ENCODE data around the gene ATP2C1. TPM values are rescaled to one million over a fixed set of nuclear protein-coding genes. Genes with fewer than 3 reads are reported as not detected.

ATP2C1 gene
- total and polyA plus RNA-seq, 9 of the 15 experiments (the other 6 are each of a cell fraction or from before 2014, with no cell fraction given), result 10.0 to 53.5 (median 27.9) TPM

- peak; percentile 71; the same call in 1 of the 2 replicates for TF ChIP-seq REST (IDR thresholded peaks at IDR 0.05; ENCODE audit: borderline replicate concordance)
- TF ChIP-seq REST (CRISPR knock-in tag; IDR thresholded peaks at IDR 0.05; ENCODE audit: low read depth), result no peak
- no peak for TF ChIP-seq CREBBP (IDR thresholded peaks at IDR 0.05; ENCODE audit: low read depth, low read length)
- no peak for TF ChIP-seq MBD2 (IDR thresholded peaks at IDR 0.05; ENCODE audit: borderline replicate concordance, low read depth)
- no peak for TF ChIP-seq CBX5 (IDR thresholded peaks at IDR 0.05; ENCODE audit: borderline replicate concordance, low read depth)
- peak; percentile 83 to 86 for TF ChIP-seq RAD21 (CRISPR knock-in tag; conservative IDR thresholded peaks at IDR 0.05 in 1 of 2, IDR thresholded peaks at IDR 0.05 in 1 of 2)
- no peak for TF ChIP-seq ZHX1 (conservative IDR thresholded peaks at IDR 0.05; ENCODE audit: low read length)
- TF ChIP-seq ZNF830 (CRISPR knock-in tag; IDR thresholded peaks at IDR 0.05), result no peak
- no peak for TF ChIP-seq FOXK2 (conservative IDR thresholded peaks at IDR 0.05 in 1 of 2, IDR thresholded peaks at IDR 0.05 in 1 of 2; ENCODE audit: low read depth in 2 of 2)
- TF ChIP-seq XRCC3 (IDR thresholded peaks at IDR 0.05), result no peak
- TF ChIP-seq ETV5 (CRISPR knock-in tag; IDR thresholded peaks at IDR 0.05; ENCODE audit: low read depth), result no peak
- peak; percentile 59 to 78 (median 72); a peak in 5 of 6 replicates for TF ChIP-seq CTCF (IDR thresholded peaks at IDR 0.05 in 2 of 3, conservative IDR thresholded peaks at IDR 0.05 in 1 of 3; ENCODE audit: insufficient read depth in 2 of 3, low read depth in 1 of 3, low read length in 3 of 3)
- TF ChIP-seq MLX (CRISPR knock-in tag; conservative IDR thresholded peaks at IDR 0.05), result no peak
Measured at GRCh38 chr3:130892759-130893375, 1.0 kb upstream of the ATP2C1 start (continued).
